ENCODE results near the gene PARD3B.

DNA sequence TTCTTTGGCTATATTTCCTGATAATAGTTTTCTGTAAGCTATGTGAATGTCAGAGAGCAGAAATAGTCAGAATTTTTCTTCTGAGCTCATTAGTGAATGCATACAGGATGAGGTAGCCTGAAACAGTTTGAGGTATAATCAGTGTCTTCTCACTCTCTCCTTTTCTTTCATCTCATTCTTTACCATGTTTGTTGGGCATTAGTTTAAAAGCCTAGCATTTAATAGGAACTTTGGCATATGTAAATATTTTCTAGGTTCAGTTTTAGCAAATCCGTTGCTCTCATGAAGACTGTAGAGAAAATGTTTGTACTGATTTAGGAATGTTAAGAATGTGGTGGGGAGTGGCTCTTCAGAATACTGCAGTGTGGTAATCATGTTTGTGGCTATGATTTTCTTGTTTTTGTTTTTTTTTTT lies 119.4 kb downstream of the PARD3B start:
- TF ChIP-seq, protein P1, sequence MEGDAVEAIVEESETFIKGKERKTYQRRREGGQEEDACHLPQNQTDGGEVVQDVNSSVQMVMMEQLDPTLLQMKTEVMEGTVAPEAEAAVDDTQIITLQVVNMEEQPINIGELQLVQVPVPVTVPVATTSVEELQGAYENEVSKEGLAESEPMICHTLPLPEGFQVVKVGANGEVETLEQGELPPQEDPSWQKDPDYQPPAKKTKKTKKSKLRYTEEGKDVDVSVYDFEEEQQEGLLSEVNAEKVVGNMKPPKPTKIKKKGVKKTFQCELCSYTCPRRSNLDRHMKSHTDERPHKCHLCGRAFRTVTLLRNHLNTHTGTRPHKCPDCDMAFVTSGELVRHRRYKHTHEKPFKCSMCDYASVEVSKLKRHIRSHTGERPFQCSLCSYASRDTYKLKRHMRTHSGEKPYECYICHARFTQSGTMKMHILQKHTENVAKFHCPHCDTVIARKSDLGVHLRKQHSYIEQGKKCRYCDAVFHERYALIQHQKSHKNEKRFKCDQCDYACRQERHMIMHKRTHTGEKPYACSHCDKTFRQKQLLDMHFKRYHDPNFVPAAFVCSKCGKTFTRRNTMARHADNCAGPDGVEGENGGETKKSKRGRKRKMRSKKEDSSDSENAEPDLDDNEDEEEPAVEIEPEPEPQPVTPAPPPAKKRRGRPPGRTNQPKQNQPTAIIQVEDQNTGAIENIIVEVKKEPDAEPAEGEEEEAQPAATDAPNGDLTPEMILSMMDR (IDR thresholded peaks at IDR 0.05), result no peak
- TF ChIP-seq POLR2A (IDR thresholded peaks at IDR 0.05), result no peak

All from lower leg skin (tissue), 3 donors.